Measurements from ENCODE around the gene NFATC3.

DNA sequence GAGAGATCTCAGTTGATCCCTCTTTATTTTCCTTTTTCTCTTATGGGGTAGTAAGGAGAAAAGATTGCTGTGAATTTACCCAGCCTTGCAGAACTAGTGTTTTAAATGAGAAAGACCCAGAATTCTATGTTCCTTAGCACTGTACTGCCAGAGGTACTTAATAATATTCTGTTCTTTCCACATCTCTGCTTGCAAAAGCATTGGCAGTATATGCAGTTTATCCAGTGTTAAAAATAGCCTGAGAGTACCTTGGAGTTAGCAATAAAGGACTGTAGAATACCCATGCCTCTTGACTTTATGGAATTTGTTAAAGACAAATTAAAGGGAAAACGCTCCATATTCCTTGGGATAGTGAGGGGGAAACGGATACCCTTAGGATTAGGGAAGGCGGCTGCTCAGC is 191.1 kb downstream of the NFATC3 start:
- TF ChIP-seq, protein P1, sequence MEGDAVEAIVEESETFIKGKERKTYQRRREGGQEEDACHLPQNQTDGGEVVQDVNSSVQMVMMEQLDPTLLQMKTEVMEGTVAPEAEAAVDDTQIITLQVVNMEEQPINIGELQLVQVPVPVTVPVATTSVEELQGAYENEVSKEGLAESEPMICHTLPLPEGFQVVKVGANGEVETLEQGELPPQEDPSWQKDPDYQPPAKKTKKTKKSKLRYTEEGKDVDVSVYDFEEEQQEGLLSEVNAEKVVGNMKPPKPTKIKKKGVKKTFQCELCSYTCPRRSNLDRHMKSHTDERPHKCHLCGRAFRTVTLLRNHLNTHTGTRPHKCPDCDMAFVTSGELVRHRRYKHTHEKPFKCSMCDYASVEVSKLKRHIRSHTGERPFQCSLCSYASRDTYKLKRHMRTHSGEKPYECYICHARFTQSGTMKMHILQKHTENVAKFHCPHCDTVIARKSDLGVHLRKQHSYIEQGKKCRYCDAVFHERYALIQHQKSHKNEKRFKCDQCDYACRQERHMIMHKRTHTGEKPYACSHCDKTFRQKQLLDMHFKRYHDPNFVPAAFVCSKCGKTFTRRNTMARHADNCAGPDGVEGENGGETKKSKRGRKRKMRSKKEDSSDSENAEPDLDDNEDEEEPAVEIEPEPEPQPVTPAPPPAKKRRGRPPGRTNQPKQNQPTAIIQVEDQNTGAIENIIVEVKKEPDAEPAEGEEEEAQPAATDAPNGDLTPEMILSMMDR (IDR thresholded peaks at IDR 0.05): no peak
- TF ChIP-seq EZH2 (IDR thresholded peaks at IDR 0.05): no peak

Data from neural progenitor cell (in vitro differentiated cells).